ENCODE results near the gene PAX6.

PAX6 gene

GRCh38 chr11:31820438-31820818 is 9.3 kb upstream of the PAX6 start:
- TF ChIP-seq, protein P1, sequence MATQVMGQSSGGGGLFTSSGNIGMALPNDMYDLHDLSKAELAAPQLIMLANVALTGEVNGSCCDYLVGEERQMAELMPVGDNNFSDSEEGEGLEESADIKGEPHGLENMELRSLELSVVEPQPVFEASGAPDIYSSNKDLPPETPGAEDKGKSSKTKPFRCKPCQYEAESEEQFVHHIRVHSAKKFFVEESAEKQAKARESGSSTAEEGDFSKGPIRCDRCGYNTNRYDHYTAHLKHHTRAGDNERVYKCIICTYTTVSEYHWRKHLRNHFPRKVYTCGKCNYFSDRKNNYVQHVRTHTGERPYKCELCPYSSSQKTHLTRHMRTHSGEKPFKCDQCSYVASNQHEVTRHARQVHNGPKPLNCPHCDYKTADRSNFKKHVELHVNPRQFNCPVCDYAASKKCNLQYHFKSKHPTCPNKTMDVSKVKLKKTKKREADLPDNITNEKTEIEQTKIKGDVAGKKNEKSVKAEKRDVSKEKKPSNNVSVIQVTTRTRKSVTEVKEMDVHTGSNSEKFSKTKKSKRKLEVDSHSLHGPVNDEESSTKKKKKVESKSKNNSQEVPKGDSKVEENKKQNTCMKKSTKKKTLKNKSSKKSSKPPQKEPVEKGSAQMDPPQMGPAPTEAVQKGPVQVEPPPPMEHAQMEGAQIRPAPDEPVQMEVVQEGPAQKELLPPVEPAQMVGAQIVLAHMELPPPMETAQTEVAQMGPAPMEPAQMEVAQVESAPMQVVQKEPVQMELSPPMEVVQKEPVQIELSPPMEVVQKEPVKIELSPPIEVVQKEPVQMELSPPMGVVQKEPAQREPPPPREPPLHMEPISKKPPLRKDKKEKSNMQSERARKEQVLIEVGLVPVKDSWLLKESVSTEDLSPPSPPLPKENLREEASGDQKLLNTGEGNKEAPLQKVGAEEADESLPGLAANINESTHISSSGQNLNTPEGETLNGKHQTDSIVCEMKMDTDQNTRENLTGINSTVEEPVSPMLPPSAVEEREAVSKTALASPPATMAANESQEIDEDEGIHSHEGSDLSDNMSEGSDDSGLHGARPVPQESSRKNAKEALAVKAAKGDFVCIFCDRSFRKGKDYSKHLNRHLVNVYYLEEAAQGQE (IDR thresholded peaks at IDR 0.05; ENCODE audit: insufficient read depth in 1 of 2, low read depth in 2 of 2, low read length in 2 of 2) = no peak
- TF ChIP-seq FOXP2 (optimal IDR thresholded peaks at IDR 0.05; ENCODE audit: borderline replicate concordance, extremely low read depth, extremely low read length, insufficient read depth) = no peak
- TF ChIP-seq POLR2AphosphoS5 (IDR thresholded peaks at IDR 0.05; ENCODE audit: low read depth, low read length) = no peak
- TF ChIP-seq SIN3A (IDR thresholded peaks at IDR 0.05; ENCODE audit: borderline replicate concordance, insufficient read depth, low read length) = no peak

DNA sequence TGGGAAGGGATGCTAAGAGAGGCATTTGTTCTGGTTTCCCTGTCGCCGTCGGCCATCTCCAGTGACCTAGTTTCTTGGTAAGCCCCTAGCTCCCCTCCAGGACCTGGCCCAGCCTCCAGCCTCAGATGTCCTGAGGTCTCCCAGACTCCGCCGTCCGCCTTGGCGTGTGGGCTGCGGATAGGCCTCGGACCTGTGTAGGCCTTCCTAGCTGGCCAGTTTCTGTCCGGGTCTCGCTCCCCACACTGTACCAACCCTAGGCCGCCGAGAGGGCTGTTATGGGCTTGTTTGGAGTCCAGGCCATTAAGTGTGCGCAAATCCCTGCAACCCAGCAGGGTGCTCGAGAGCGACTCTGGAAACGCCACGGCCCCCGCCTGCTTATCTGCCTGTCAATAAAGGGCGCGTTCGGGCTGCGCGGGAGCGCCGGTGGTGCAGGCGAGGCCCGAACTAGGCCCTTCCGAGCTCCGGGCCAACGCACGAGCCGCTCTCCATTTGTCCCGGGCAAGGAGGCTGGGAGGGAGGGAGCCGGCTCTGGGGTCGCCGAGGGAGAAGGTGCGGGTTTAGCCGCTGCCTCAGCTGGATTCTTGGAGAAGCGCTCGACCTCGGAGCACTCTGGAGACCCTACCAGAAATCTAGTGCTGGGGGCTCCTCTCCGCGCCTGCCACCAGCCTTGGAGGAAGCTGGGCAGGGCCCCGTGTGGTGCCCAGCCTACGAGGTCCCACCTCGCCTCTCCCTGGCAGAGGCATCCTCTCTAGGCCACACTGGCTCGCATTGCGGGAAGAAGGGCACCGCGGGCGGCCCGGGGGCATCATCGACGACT is 8.7 kb upstream of the PAX6 start:
- TF ChIP-seq SIN3A (IDR thresholded peaks at IDR 0.05; ENCODE audit: borderline replicate concordance, insufficient read depth, low read length) (no peak), TAF1 (IDR thresholded peaks at IDR 0.05; ENCODE audit: borderline replicate concordance, insufficient read depth, low read length) (no peak), FOXP2 (optimal IDR thresholded peaks at IDR 0.05; ENCODE audit: borderline replicate concordance, extremely low read depth, extremely low read length, insufficient read depth) (no peak), POLR2AphosphoS5 (IDR thresholded peaks at IDR 0.05; ENCODE audit: low read depth, low read length) (no peak)
- TF ChIP-seq, protein P1 (IDR thresholded peaks at IDR 0.05; ENCODE audit: insufficient read depth in 1 of 2, low read depth in 2 of 2, low read length in 2 of 2) = no peak

GRCh38 chr11:31818874-31819331 is 7.8 kb upstream of the PAX6 start:
- no peak for TF ChIP-seq TAF1 (IDR thresholded peaks at IDR 0.05; ENCODE audit: borderline replicate concordance, insufficient read depth, low read length)
- TF ChIP-seq, protein P1 (IDR thresholded peaks at IDR 0.05; ENCODE audit: insufficient read depth in 1 of 2, low read depth in 2 of 2, low read length in 2 of 2) = no peak

GRCh38 chr11:31818425-31818755 is 7.3 kb upstream of the PAX6 start:
- TF ChIP-seq, protein P1 (IDR thresholded peaks at IDR 0.05; ENCODE audit: insufficient read depth in 1 of 2, low read depth in 2 of 2, low read length in 2 of 2) = no peak
- TF ChIP-seq POLR2AphosphoS5 (IDR thresholded peaks at IDR 0.05; ENCODE audit: low read depth, low read length) = no peak
- TF ChIP-seq TAF1 (IDR thresholded peaks at IDR 0.05; ENCODE audit: borderline replicate concordance, insufficient read depth, low read length) = no peak
- no peak for TF ChIP-seq SIN3A (IDR thresholded peaks at IDR 0.05; ENCODE audit: borderline replicate concordance, insufficient read depth, low read length)
- no peak for TF ChIP-seq FOXP2 (optimal IDR thresholded peaks at IDR 0.05; ENCODE audit: borderline replicate concordance, extremely low read depth, extremely low read length, insufficient read depth)
